ENCODE data around the gene RABGEF1. TPM values are rescaled to one million over a fixed set of nuclear protein-coding genes. Genes with fewer than 3 reads are reported as not detected.
"Not testable (repeated sequence)": the region's sequence is repeated elsewhere in the genome, so short reads cannot be mapped to it uniquely, and the experiment has no call there.

RABGEF1 gene
- total and polyA plus RNA-seq, 2 donors, result 16.5 to 17.0 TPM

GRCh38 chr7:66766041-66766440, 25.5 kb downstream of the RABGEF1 start:
- H3K27me3 ChIP-seq (ENCODE audit: control insufficient read depth in 2 of 2, insufficient read depth in 1 of 2, low read length in 1 of 2), result no peaks in the 10 kb centered on the region
- no peaks in the 10 kb centered on the region for H3K9me3 ChIP-seq (ENCODE audit: control insufficient read depth in 2 of 2, insufficient read depth in 1 of 2, low read length in 1 of 2)
- peaks cover 4 to 10% of the 10 kb centered on the region in 2 donors for H3K4me1 ChIP-seq (ENCODE audit: control insufficient read depth in 2 of 2, insufficient read depth in 2 of 2, low read length in 2 of 2)
- H3K27ac ChIP-seq (ENCODE audit: low read depth in 1 of 2, low read length in 1 of 2), result no peak overlapping the region
- H3K36me3 ChIP-seq (ENCODE audit: control insufficient read depth in 2 of 2, insufficient read depth in 2 of 2, low read length in 1 of 2), result peaks cover 0 to 3% of the 10 kb centered on the region in 2 donors
- 96% methylated on average over 5 of the region's 5 CpGs for WGBS
- DNase-seq (ENCODE audit: low read depth in 6 of 9, low spot score in 9 of 9), result no peak
- H3K4me3 ChIP-seq (ENCODE audit: low read length in 2 of 2), result no peak overlapping the region

GRCh38 chr7:66767486-66767885, 27.0 kb downstream of the RABGEF1 start:
- not testable (repeated sequence) for H3K36me3 ChIP-seq (ENCODE audit: control insufficient read depth in 2 of 2, insufficient read depth in 2 of 2, low read length in 1 of 2); H3K4me3 ChIP-seq (ENCODE audit: low read length in 2 of 2); H3K27me3 ChIP-seq (ENCODE audit: control insufficient read depth in 2 of 2, insufficient read depth in 1 of 2, low read length in 1 of 2); DNase-seq (ENCODE audit: low read depth in 6 of 9, low spot score in 9 of 9); H3K27ac ChIP-seq (ENCODE audit: low read depth in 1 of 2, low read length in 1 of 2); H3K9me3 ChIP-seq (ENCODE audit: control insufficient read depth in 2 of 2, insufficient read depth in 1 of 2, low read length in 1 of 2)
- peaks cover 4 to 10% of the 10 kb centered on the region in 2 donors for H3K4me1 ChIP-seq (ENCODE audit: control insufficient read depth in 2 of 2, insufficient read depth in 2 of 2, low read length in 2 of 2)

DNA sequence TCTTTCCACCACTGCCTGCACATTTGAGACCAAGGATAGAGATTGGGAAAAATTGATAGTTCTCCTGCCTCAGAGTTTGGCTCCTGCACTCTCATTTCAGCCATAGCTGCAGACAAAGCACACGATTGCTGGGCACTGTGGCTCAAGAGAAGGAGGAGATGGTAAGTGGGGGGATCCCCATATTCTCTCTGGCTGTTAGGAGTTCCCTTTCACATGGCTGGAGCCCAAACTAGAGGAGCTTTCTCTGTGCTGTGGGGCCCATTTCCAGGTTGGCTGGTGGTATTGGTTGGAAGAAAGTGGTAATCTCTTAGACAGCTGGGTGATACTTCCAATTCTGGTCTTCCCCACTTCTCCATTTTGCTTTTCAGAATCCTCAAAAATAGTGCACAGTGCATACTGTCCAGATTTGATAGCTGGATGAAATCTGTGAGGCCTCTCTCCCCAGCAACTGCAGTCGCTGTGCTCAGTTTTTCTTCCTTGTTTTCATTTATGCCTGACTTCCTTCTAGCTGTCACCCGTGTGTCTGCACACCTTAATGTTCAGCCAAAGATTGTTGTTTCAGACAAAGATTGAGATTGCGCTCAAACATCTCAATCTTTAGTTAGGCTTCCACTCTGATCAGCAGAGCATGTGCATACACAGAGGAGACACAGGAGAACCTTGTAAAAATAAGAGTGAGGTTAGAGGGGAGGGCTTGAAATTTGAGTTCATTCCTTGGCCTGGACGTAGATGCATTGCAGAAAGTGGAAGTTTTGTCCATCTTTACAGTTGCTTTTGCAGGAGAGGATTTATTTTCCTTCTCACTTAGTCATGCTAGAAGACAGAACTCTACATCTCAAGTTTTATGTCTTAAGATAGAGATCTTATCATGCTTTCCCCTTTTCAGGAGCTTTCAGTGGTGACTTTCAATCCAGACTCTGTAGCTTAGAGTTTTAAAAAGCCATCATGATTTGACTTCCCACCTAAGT, 28.6 kb downstream of the RABGEF1 start:
- Histone ChIP-seq H3K27ac (ENCODE audit: low read depth in 1 of 2, low read length in 1 of 2) (no peak overlapping the region), H3K27me3 (ENCODE audit: control insufficient read depth in 2 of 2, insufficient read depth in 1 of 2, low read length in 1 of 2) (no peaks in the 10 kb centered on the region), H3K36me3 (ENCODE audit: control insufficient read depth in 2 of 2, insufficient read depth in 2 of 2, low read length in 1 of 2) (peaks cover 0 to 4% of the 10 kb centered on the region in 2 donors), H3K4me3 (ENCODE audit: low read length in 2 of 2) (no peak overlapping the region), H3K9me3 (ENCODE audit: control insufficient read depth in 2 of 2, insufficient read depth in 1 of 2, low read length in 1 of 2) (no peaks in the 10 kb centered on the region), H3K4me1 (ENCODE audit: control insufficient read depth in 2 of 2, insufficient read depth in 2 of 2, low read length in 2 of 2) (peaks cover 4 to 10% of the 10 kb centered on the region in 2 donors)
- DNase-seq (ENCODE audit: low read depth in 6 of 9, low spot score in 9 of 9), result no peak
- 77% methylated on average over 5 of the region's 5 CpGs for WGBS

DNA sequence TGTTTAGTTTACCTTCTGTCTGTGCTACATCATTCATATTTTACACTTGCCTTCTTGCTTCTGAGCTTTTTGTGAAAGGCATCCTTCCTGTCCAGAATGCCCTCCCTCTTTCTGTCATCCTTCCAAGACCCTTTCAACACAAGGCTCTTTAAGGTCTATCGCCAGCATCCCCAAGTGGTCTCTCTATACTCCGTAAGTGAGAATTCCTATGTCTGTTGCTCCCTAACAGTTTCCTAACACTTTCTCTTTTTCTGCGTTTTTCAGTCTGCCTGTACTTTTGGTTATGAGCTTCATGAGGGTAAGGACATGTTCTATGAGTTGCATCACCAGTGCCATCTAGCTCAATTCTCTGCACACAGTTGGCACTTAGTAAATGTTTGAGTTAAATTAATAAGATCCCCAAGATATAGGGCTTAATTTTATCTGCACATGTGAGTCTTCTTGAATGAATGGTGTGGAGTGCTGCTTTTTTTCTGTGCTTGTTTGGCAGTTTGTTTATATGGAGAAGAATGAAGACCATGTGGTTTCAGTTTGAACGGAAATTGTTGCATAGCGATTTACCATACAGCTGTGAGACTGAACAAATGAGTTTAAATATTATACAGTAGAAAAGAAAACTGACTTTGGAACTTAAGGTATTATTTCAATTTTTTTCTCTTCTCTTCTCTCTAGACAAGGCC, 29.4 kb downstream of the RABGEF1 start:
- no peaks in the 10 kb centered on the region for H3K27me3 ChIP-seq (ENCODE audit: control insufficient read depth in 2 of 2, insufficient read depth in 1 of 2, low read length in 1 of 2)
- H3K4me1 ChIP-seq (ENCODE audit: control insufficient read depth in 2 of 2, insufficient read depth in 2 of 2, low read length in 2 of 2), result peaks cover 4 to 10% of the 10 kb centered on the region in 2 donors
- H3K9me3 ChIP-seq (ENCODE audit: control insufficient read depth in 2 of 2, insufficient read depth in 1 of 2, low read length in 1 of 2), result no peaks in the 10 kb centered on the region
- DNase-seq (ENCODE audit: low read depth in 6 of 9, low spot score in 9 of 9), result no peak
- no peak overlapping the region for H3K4me3 ChIP-seq (ENCODE audit: low read length in 2 of 2)
- H3K36me3 ChIP-seq (ENCODE audit: control insufficient read depth in 2 of 2, insufficient read depth in 2 of 2, low read length in 1 of 2), result peaks cover 3 to 4% of the 10 kb centered on the region in 2 donors
- WGBS, result 92% methylated on average over 5 of the region's 5 CpGs
- no peak overlapping the region for H3K27ac ChIP-seq (ENCODE audit: low read depth in 1 of 2, low read length in 1 of 2)

DNA sequence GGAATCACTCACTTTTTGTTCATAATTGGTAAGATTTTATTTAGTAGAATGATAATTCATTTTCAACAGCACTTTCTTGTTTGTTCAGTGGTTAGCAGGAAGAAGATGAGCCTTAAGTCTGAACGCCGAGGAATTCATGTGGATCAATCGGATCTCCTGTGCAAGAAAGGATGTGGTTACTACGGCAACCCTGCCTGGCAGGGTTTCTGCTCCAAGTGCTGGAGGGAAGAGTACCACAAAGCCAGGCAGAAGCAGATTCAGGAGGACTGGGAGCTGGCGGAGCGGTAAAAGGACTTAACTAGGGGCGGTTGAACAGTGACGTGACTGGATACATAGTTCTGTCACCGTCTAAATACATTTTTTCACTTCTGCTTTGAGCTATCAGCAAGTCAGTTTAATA, 31.3 kb downstream of the RABGEF1 start:
- Histone ChIP-seq H3K4me3 (ENCODE audit: low read length in 2 of 2) (no peak overlapping the region), H3K27ac (ENCODE audit: low read depth in 1 of 2, low read length in 1 of 2) (no peak overlapping the region), H3K4me1 (ENCODE audit: control insufficient read depth in 2 of 2, insufficient read depth in 2 of 2, low read length in 2 of 2) (peaks cover 4 to 10% of the 10 kb centered on the region in 2 donors), H3K36me3 (ENCODE audit: control insufficient read depth in 2 of 2, insufficient read depth in 2 of 2, low read length in 1 of 2) (peaks cover 12 to 16% of the 10 kb centered on the region in 2 donors), H3K9me3 (ENCODE audit: control insufficient read depth in 2 of 2, insufficient read depth in 1 of 2, low read length in 1 of 2) (no peaks in the 10 kb centered on the region), H3K27me3 (ENCODE audit: control insufficient read depth in 2 of 2, insufficient read depth in 1 of 2, low read length in 1 of 2) (no peaks in the 10 kb centered on the region)
- WGBS, result 98% methylated on average over 9 of the region's 9 CpGs
- DNase-seq (ENCODE audit: low read depth in 6 of 9, low spot score in 9 of 9), result no peak

DNA sequence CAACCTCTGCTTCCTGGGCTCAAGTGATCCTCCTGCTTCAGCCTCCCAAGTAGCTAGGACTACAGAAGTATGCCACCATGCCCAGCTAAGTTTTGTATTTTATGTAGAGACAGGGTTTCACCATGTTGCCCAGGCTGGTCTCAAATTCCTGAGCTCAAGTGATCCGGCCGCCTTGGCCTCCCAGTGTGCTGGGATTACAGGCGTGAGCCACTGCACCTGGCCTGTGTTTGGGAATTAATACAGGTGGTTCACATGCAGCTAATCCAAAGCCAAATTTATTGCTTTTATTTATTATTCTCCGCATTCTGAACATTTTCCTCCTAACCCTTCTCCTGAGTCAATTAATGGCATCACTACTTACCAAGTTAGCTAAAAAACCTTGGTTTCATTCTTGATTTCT, 33.2 kb downstream of the RABGEF1 start:
- not testable (repeated sequence) for H3K4me3 ChIP-seq (ENCODE audit: low read length in 2 of 2); DNase-seq (ENCODE audit: low read depth in 6 of 9, low spot score in 9 of 9); H3K27me3 ChIP-seq (ENCODE audit: control insufficient read depth in 2 of 2, insufficient read depth in 1 of 2, low read length in 1 of 2); H3K27ac ChIP-seq (ENCODE audit: low read depth in 1 of 2, low read length in 1 of 2); H3K9me3 ChIP-seq (ENCODE audit: control insufficient read depth in 2 of 2, insufficient read depth in 1 of 2, low read length in 1 of 2)
- WGBS, result over 99% methylated on average over 4 of the region's 4 CpGs
- peaks cover 12 to 23% of the 10 kb centered on the region in 2 donors for H3K36me3 ChIP-seq (ENCODE audit: control insufficient read depth in 2 of 2, insufficient read depth in 2 of 2, low read length in 1 of 2)
- H3K4me1 ChIP-seq (ENCODE audit: control insufficient read depth in 2 of 2, insufficient read depth in 2 of 2, low read length in 2 of 2), result peaks cover 0 to 10% of the 10 kb centered on the region in 2 donors

- not testable (repeated sequence) for H3K9me3 ChIP-seq (ENCODE audit: control insufficient read depth in 2 of 2, insufficient read depth in 1 of 2, low read length in 1 of 2); H3K27me3 ChIP-seq (ENCODE audit: control insufficient read depth in 2 of 2, insufficient read depth in 1 of 2, low read length in 1 of 2); H3K4me1 ChIP-seq (ENCODE audit: control insufficient read depth in 2 of 2, insufficient read depth in 2 of 2, low read length in 2 of 2); DNase-seq (ENCODE audit: low read depth in 6 of 9, low spot score in 9 of 9); H3K27ac ChIP-seq (ENCODE audit: low read depth in 1 of 2, low read length in 1 of 2); H3K4me3 ChIP-seq (ENCODE audit: low read length in 2 of 2)
- H3K36me3 ChIP-seq (ENCODE audit: control insufficient read depth in 2 of 2, insufficient read depth in 2 of 2, low read length in 1 of 2), result peaks cover 19 to 27% of the 10 kb centered on the region in 2 donors
- WGBS, result 98% methylated on average over 5 of the region's 5 CpGs
Observed at GRCh38 chr7:66776383-66776782, 35.9 kb downstream of the RABGEF1 start.

GRCh38 chr7:66776800-66777442, 36.4 kb downstream of the RABGEF1 start:
- H3K27ac ChIP-seq (ENCODE audit: low read depth in 1 of 2, low read length in 1 of 2), result no peak overlapping the region
- DNase-seq (ENCODE audit: low read depth in 6 of 9, low spot score in 9 of 9), result no peak
- no peaks in the 10 kb centered on the region for H3K4me1 ChIP-seq (ENCODE audit: control insufficient read depth in 2 of 2, insufficient read depth in 2 of 2, low read length in 2 of 2)
- 98% methylated on average over 2 of the region's 2 CpGs for WGBS
- no peaks in the 10 kb centered on the region for H3K9me3 ChIP-seq (ENCODE audit: control insufficient read depth in 2 of 2, insufficient read depth in 1 of 2, low read length in 1 of 2)
- H3K36me3 ChIP-seq (ENCODE audit: control insufficient read depth in 2 of 2, insufficient read depth in 2 of 2, low read length in 1 of 2), result peaks cover 21 to 33% of the 10 kb centered on the region in 2 donors
- H3K4me3 ChIP-seq (ENCODE audit: low read length in 2 of 2), result no peak overlapping the region
- H3K27me3 ChIP-seq (ENCODE audit: control insufficient read depth in 2 of 2, insufficient read depth in 1 of 2, low read length in 1 of 2), result no peaks in the 10 kb centered on the region

- H3K4me1 ChIP-seq (ENCODE audit: control insufficient read depth in 2 of 2, insufficient read depth in 2 of 2, low read length in 2 of 2), result no peaks in the 10 kb centered on the region
- WGBS, result 97% methylated on average over 4 of the region's 4 CpGs
- H3K27ac ChIP-seq (ENCODE audit: low read depth in 1 of 2, low read length in 1 of 2), result no peak overlapping the region
- H3K27me3 ChIP-seq (ENCODE audit: control insufficient read depth in 2 of 2, insufficient read depth in 1 of 2, low read length in 1 of 2), result no peaks in the 10 kb centered on the region
- H3K4me3 ChIP-seq (ENCODE audit: low read length in 2 of 2), result no peak overlapping the region
- no peaks in the 10 kb centered on the region for H3K9me3 ChIP-seq (ENCODE audit: control insufficient read depth in 2 of 2, insufficient read depth in 1 of 2, low read length in 1 of 2)
- DNase-seq (ENCODE audit: low read depth in 6 of 9, low spot score in 9 of 9), result no peak
- H3K36me3 ChIP-seq (ENCODE audit: control insufficient read depth in 2 of 2, insufficient read depth in 2 of 2, low read length in 1 of 2), result peaks cover 21 to 36% of the 10 kb centered on the region in 2 donors
Observed at GRCh38 chr7:66778201-66778600, 37.7 kb downstream of the RABGEF1 start.
